Measurements from ENCODE around the gene ZNF142.
"Not testable (repeated sequence)": the region's sequence is repeated elsewhere in the genome, so short reads cannot be mapped to it uniquely, and the experiment has no call there.

Gene ZNF142

GRCh38 chr2:218659258-218659987 lies at the start of gene ZNF142, which contains the start of gene BCS1L:
Gene ZNF142, minus strand, starts transcription at chr2:218659623. Its CDS starts 3,194 bp downstream, at chr2:218656429.
Gene BCS1L, plus strand, starts transcription at chr2:218659683. Its CDS starts 1,305 bp downstream, at chr2:218660988.
- peak; percentile 66 for DNase-seq (ENCODE audit: low read depth)
- peak within 1 kb of the TSS; percentile 94 for H3K4me3 ChIP-seq (ENCODE audit: low read depth, low read length)

- DNase-seq (ENCODE audit: low read depth), result no peak
Observed at GRCh38 chr2:218708086-218708485, 48.7 kb upstream of the ZNF142 start.

GRCh38 chr2:218703341-218703740 lies 43.9 kb upstream of the ZNF142 start:
- DNase-seq (ENCODE audit: low read depth), result no peak
- no peak overlapping the region for H3K4me3 ChIP-seq (ENCODE audit: low read depth, low read length)

More at GRCh38 chr2:218708086-218708485, 48.7 kb upstream of the ZNF142 start:
- H3K4me3 ChIP-seq (ENCODE audit: low read depth, low read length), result no peak overlapping the region

- DNase-seq (ENCODE audit: low read depth), result no peak
- H3K4me3 ChIP-seq (ENCODE audit: low read depth, low read length), result no peak overlapping the region
Observed at GRCh38 chr2:218701806-218702205, 42.4 kb upstream of the ZNF142 start.

- no peak overlapping the region for H3K4me3 ChIP-seq (ENCODE audit: low read depth, low read length)
Observed at GRCh38 chr2:218698885-218699284, 39.5 kb upstream of the ZNF142 start.

GRCh38 chr2:218694405-218695145 lies 35.2 kb upstream of the ZNF142 start:
- no peak for DNase-seq (ENCODE audit: low read depth)

More at GRCh38 chr2:218698885-218699284, 39.5 kb upstream of the ZNF142 start:
- DNase-seq (ENCODE audit: low read depth), result no peak

GRCh38 chr2:218691234-218691633 lies 31.8 kb upstream of the ZNF142 start:
- no peak overlapping the region for H3K4me3 ChIP-seq (ENCODE audit: low read depth, low read length)
- no peak for DNase-seq (ENCODE audit: low read depth)

More at GRCh38 chr2:218694405-218695145, 35.2 kb upstream of the ZNF142 start:
- H3K4me3 ChIP-seq (ENCODE audit: low read depth, low read length), result no peak overlapping the region

- H3K4me3 ChIP-seq (ENCODE audit: low read depth, low read length); DNase-seq (ENCODE audit: low read depth): not testable (repeated sequence)
Observed at GRCh38 chr2:218687400-218688060, 28.1 kb upstream of the ZNF142 start.

GRCh38 chr2:218680061-218680460 lies 20.6 kb upstream of the ZNF142 start:
- no peak overlapping the region for H3K4me3 ChIP-seq (ENCODE audit: low read depth, low read length)
- DNase-seq (ENCODE audit: low read depth), result no peak

GRCh38 chr2:218679119-218679518 lies 19.7 kb upstream of the ZNF142 start:
- no peak overlapping the region for H3K4me3 ChIP-seq (ENCODE audit: low read depth, low read length)
- DNase-seq (ENCODE audit: low read depth), result no peak

GRCh38 chr2:218671654-218672566 lies 12.5 kb upstream of the ZNF142 start, which contains the start of the genes RNF25 and STK36:
Gene RNF25, minus strand, starts transcription at chr2:218672002. Its CDS starts 32 bp downstream, at chr2:218671970.
Gene STK36, plus strand, starts transcription at chr2:218672086. Its CDS starts 744 bp downstream, at chr2:218672830.
- peak within 1 kb of the TSS; percentile 88 for H3K4me3 ChIP-seq (ENCODE audit: low read depth, low read length)
- peak; percentile 64 for DNase-seq (ENCODE audit: low read depth)

GRCh38 chr2:218671097-218671653 lies 11.8 kb upstream of the ZNF142 start:
- no peak for DNase-seq (ENCODE audit: low read depth)
- peak overlapping the region; percentile 88 for H3K4me3 ChIP-seq (ENCODE audit: low read depth, low read length)

- no peak for DNase-seq (ENCODE audit: low read depth)
- H3K4me3 ChIP-seq (ENCODE audit: low read depth, low read length), result no peak overlapping the region
Observed at GRCh38 chr2:218664653-218665052, 5.2 kb upstream of the ZNF142 start.

- DNase-seq (ENCODE audit: low read depth), result no peak
- H3K4me3 ChIP-seq (ENCODE audit: low read depth, low read length), result no peak overlapping the region
Observed at GRCh38 chr2:218663901-218664300, 4.5 kb upstream of the ZNF142 start.

GRCh38 chr2:218662827-218663226 lies 3.4 kb upstream of the ZNF142 start:
- H3K4me3 ChIP-seq (ENCODE audit: low read depth, low read length), result no peak overlapping the region
- no peak for DNase-seq (ENCODE audit: low read depth)

GRCh38 chr2:218662377-218662776 lies 3.0 kb upstream of the ZNF142 start:
- H3K4me3 ChIP-seq (ENCODE audit: low read depth, low read length), result no peak overlapping the region
- no peak for DNase-seq (ENCODE audit: low read depth)

GRCh38 chr2:218659988-218660358 lies 550 bp upstream of the ZNF142 start:
- H3K4me3 ChIP-seq (ENCODE audit: low read depth, low read length), result peak overlapping the region; percentile 94
- DNase-seq (ENCODE audit: low read depth), result no peak

- H3K4me3 ChIP-seq (ENCODE audit: low read depth, low read length), result peak overlapping the region; percentile 94
- DNase-seq (ENCODE audit: low read depth), result no peak
Observed at GRCh38 chr2:218658671-218659257, 659 bp downstream of the ZNF142 start.

All from skeletal muscle cell (primary cell).